NCI-H69 (cell line): ENCODE results near the gene FCRL5.
"Not testable (repeated sequence)": the region's sequence is repeated elsewhere in the genome, so short reads cannot be mapped to it uniquely, and the experiment has no call there.

ENCODE experiments used
- DNase-seq: peaks from one replicate; lab custom pipeline; 2025; lab: John Stamatoyannopoulos, UW

Gene FCRL5

DNA sequence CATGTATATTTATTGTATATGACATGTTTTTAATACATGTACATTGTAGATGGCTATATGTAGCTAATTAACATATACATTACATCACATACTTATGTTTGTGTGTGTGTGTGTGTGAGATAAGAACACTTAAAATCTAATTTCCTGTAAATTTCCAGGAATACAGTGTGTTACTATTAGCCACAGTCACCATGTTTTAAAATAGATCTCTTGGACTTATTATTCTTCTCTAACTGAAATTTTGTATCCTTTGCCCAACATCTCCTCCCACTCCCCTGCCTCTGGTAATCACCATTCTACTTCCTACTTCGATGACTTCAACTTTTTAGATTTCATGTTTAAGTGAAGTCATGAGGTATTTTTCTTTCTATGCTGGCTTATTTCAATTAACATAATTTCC, 64.8 kb downstream of the FCRL5 start:
- no peak for DNase-seq

DNA sequence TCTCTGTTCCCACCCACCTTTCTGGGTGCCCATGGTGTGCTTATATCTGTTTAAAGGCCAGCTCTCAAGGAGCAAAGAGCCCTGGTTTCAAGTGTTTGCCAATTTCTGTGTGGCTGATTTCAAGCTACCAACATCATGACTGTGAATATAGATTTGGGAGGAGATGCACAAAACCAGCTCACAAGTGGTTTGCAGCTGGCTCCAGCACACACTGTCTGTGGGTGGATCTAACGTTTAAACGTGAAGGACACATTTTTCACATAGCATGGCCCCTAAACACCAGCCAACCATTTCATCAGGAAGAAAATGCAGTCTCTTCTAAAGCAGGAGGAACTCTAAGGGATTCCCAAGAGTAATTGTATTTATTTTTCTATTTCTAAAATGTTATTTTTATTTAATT, 65.2 kb downstream of the FCRL5 start:
- no peak for DNase-seq

DNA sequence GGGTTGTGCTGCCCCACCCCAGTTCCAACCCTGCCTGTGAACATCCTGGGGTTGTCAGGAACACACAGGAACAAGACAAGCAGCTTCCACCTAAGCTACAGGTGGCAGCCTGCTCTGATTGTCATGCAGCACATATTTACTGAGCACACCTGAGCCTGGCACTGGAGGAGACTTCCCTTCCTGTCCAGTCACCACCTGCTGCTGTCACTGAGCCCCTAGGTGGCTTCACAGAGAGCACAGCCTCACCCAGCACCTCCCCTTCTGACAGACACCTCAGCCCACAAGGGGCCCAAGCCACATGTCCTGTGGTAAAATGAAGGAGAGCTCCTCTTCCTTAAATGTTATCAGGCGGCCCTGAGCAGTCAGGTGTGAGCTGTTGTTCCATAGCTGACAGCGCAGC, 65.9 kb downstream of the FCRL5 start:
- DNase-seq: not testable (repeated sequence)

DNA sequence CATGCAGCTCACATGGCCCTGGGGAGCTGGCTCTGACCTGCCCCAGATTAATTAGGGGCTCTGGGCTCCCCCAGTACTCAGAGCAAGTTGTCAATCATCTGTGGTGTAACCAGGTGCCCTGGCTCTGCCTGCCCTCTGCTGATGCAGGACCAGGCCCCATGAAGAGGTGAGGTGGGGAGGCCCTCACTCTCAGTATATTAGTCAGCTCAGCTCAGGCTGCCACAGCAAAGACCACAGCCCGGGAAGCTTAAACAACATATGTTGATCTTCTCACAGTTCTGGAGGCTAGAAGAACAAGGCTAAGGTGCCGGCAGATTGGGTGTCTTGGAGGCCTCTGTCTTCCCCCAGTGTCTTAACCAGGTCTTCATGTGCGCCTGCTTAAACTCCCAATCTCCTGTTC, 66.5 kb downstream of the FCRL5 start:
- no peak for DNase-seq

DNA sequence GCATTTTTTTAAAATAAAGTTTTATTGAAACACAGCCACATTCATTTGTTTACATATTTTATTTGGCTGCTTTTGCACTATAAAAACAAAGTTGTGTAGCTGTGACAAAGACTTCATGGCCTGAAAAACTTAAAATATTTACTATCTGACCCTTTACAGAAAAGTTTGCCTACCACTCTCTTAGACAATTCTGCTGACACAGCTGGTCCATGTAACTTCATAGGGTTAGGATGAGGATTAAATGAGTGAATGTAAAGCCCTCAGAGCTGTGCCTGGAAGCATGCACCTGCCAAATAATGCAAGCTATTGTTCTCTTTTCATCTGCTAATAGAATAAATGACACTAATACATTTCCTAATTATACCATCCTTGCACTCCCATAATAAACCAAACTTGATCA, 67.7 kb downstream of the FCRL5 start:
- no peak for DNase-seq

DNA sequence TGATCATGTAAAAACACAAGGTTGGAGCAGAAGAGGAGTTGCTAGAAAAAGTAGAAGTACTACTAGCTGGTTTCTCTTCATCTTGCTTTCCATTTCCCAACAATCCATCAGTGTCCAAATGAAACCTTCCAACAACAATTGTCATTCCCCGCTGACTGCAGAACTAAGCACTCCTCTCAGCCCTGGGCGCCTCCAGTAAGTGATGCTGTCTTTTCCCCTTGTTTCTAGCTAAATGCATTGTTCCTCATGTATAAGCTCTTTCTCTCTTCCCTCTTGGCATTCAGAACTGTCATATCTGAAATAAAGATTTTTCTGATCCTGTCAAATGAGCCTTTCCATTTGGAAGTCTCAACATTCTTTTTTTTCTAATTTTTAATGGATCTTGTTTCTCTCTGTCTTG, 68.7 kb downstream of the FCRL5 start:
- DNase-seq: no peak

DNA sequence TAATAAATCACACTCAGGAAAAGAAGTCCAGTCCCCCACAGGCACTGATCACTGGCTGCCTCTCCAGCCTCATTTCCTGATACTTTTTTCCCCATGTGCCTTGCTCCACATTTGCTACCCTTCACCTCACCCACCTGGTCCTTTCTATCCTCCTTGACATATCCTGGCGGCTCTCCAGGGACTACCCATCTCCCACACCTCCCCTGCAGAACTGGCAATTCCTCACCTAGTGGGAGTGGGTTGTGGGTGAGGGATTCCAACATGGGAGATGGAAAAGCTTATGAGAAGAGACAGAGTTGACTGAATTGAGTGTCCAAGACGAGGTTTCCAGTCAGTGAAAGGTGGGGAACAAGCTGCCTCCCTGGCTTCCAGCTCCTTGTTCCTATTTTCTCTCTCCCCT, 69.6 kb downstream of the FCRL5 start:
- DNase-seq: no peak

DNA sequence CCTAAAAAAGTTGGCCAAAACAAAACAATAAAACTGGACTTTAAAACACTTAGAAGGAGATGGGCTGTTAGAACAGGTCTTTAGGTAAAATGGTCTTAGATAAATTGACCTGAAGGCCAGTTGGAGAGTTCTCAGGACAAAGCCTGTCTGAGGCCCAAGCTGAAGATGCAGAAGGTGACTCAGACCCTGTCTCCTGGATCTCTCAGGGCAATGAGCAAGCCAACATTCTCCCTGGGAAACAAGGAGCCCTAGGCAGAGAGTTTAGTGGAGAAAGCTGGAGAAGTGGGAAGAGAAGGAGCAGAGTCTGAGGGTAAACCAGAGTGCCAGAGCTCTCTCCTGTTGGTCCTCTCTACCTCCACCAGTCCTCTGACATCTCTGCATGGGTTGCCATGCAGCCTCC, 70.1 kb downstream of the FCRL5 start:
- DNase-seq: no peak

DNA sequence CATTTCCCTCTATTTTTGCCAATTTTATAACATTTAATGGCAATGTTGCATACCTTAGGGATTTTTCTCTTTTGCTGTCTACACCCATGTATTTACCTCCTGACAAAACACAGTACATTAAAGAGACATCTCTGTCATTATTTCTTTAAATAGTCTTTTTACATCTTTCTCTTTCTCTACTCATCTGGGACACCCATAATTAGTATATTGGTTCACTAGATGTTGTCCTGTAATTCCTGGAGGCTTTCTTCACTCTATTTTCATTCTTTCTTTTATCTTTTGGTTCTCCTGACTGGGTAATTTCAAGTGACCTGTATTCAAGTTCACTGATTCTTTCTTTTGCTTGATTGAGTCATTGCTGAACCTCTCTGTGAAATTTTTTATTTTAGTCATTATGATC, 74.3 kb downstream of the FCRL5 start:
- no peak for DNase-seq

DNA sequence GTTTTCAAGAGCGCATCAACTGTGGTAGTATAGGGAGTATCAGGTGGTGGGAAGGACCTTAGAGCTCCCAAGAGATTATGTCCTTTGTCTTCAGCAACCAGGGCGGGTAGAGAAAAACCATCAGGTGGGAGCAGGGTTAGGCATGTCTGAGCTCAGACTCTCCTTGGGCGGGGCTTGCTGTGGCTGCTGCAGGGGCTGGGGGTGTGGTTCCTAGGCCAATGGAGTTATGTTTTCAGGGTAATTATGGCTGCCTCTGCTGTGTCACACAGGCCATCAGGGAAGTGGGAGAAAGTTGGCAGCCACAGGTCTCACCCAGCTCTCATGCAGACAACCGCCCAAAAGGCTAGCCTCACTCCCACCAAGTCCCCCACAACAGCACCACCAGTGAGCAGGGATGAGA, 74.9 kb downstream of the FCRL5 start:
- DNase-seq: no peak

DNA sequence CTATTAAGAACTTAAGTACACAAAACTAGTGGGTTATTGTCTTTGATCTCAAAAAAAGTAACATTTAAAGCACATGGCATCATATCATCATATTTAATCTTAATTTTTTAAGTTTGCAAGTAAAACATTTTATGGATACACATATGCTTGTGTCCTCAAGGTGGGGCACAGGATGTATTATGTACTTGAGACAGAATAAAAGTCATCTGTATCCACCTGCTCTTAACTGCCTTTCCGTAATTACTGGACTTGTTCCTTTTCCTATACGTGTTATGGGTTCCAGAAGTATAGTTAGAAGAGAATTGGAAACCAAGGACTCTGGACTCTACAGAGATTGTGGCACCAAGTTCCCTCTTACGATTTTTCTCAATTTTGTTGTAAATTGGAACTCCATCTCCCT, 79.4 kb downstream of the FCRL5 start:
- no peak for DNase-seq

DNA sequence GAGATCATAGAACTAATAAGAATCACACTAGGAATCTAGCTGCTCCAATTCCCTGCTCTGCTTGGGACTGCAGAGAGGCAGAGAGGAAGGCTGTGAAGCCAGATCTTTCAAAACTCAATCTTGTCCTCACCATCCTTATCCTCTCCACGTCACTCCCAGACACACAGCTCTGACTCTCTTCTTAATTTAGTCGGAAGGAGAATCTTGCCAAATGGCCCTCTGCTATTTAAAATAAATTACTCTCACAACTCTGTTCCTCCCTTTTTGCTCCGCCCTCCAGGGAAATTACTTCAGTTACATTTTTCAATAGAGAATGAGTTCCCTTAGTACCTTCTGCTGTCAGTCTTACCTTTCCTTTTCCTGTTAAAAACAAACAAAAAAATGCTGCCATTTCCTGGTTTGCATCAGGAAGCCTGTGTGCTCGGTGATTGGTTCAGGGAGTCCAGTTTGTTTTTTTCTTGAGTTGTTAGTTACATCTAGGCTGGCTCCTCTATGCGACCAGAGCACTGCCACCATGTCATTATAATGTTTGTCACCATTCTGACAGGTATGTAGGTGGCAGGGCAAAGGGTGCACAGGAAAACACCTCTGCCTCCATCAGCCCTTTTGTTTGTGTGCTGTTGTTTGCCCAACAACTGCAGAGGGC, 80.1 kb downstream of the FCRL5 start:
- peak; percentile 9 for DNase-seq

DNA sequence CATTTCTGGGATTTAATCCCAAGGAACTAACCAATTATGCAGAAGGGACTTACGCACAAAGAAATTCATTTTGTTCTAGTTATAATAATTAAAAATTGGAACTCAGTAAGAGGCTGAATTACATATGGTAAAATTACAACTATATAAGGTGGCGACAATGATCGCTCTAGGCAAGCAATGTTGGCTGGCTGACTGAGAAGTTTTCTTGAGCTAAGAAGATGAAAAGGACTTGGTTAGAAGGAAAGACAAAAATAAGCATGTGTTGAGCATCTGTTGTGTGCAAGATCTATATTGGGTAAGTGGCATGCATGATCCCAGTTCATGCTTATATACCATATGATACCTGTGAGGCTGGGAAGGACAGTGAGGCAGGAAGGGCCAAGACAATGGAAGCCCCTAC, 80.8 kb downstream of the FCRL5 start:
- no peak for DNase-seq

DNA sequence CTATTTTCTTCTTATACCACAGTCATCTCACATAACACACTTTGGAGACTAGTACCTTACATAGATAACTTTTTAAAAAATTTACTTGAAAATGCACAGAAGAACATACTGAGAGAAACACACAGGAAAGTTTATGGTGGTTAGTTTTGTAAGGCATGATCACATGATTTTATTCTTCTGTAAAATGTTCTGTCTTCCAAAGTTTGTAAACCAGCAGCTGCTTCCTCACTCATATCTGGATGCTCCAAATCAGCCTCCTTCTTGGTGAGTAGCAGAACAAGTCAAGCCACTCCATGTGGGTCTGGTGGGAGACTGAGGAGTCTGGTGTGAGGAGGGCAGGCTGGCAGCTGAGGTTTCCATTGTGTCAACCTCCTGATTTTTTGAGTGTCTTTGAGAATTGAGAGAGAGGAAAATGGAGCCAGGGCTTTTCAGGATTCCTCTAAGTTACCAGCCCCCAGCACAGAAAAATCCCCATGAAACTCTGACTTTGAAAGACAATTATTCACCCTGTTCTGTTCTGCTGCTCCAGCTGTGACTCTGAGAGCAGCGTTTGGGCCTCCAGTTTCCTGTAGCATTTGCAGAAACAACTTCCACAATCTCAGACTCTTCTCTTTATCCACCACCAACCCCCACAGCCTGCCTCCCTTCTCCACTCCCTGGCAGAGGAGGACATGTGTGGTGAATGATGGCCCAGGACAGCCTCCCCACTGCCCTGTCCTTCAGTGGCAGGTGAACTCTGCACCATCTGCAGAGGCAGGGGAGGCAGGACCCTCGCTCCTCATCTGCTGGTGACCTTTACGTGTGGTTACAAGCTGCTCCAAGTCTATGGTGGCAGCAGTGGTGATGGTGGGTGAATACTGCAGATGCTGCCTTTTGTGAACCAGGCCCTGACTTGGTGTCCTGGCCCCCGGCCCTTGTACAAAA, 82.3 kb downstream of the FCRL5 start:
- DNase-seq: no peak

DNA sequence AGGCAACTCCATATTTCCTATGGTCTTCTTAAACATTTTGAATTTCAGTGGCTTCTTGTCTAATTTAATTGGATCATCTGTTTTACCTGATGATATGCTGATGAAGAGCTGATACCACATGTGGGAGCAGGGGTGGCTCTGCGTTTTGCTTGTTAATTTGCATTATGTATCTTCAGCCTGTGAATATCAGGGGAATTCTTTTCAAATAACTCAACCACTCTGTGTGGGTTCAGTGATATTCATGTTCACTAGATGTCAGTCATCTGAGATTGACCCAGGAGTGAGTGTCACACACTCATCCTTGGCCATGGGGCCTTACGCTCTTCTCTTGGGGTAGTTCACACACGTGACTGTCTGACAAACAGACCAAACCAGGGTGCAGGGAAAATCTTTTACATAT, 83.0 kb downstream of the FCRL5 start:
- no peak for DNase-seq

DNA sequence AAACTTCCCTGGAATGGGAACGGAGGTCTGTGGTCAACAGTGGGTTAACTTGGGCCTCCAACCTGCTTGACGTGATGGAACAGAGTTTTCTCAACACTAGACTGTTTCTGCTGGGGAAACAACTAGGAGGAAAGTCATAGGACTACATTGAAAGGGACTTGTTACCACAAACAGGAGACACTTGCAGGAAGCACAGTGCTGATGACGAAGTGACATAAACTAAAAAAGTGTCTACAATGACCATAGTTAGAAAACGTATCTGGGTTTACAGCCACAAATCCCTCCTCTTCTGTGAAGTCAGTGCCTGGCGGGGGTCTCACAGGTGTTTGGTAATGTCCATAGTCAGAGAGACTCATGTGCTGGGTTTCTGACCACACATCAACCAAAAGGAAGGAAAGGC, 86.3 kb downstream of the FCRL5 start:
- DNase-seq: no peak
